Stomach (tissue), 9 donors: Measurements from ENCODE around the gene RPP30. TPM values are rescaled to one million over a fixed set of nuclear protein-coding genes. Genes with fewer than 3 reads are reported as not detected.

Experiments
- DNase-seq, 2 donors: peaks; one replicate each; pipeline versions ENCODE4 v3.0.0 to v3.0.0-alpha.2; 2013 to 2019
- H3K27ac ChIP-seq, 5 donors: fragments of 200-600 bp in 4 of 5; sonication (generic) in 4 of 5; one replicate each; pipeline ENCODE4 v1.5.1; 2013 to 2019; ENCODE audit warnings: mild to moderate bottlenecking in 1 of 5, moderate library complexity in 1 of 5
- H3K27me3 ChIP-seq, 3 donors: fragments of 200-600 bp; sonication (generic); one replicate each; pipeline ENCODE4 v1.5.1; 2017 to 2019; ENCODE audit warnings: mixed run types in 1 of 3
- H3K36me3 ChIP-seq, 4 donors: fragments of 200-600 bp; sonication (generic); 1 replicate in 3 of 4; 2 replicates in 1 of 4; pipeline ENCODE4 v1.5.1; 2016 to 2019
- H3K4me1 ChIP-seq, 4 donors: fragments of 200-600 bp; sonication (generic); one replicate each; pipeline ENCODE4 v1.5.1; 2016 to 2019
- H3K4me3 ChIP-seq, 4 donors: fragments of 200-600 bp; sonication (generic) in 3 of 4; one replicate each; pipeline ENCODE4 v1.5.1; 2016 to 2019; ENCODE audit warnings: mild to moderate bottlenecking in 1 of 4
- H3K9me3 ChIP-seq, 4 donors: fragments of 200-600 bp; sonication (generic); one replicate each; pipeline ENCODE4 v1.5.1; 2016 to 2019
- EP300 ChIP-seq: sonication (generic); formaldehyde crosslinking; IDR thresholded peaks from one replicate; pipeline ENCODE4 v1.6.1; 2017; ENCODE audit warnings: antibody characterized with exemption
- POLR2A ChIP-seq, 4 donors: fragments of 450-650 bp; IDR thresholded peaks; one replicate each; pipeline ENCODE4 v1.6.1; 2016; ENCODE audit warnings: antibody characterized with exemption in 4 of 4, control low read depth in 2 of 4, mild to moderate bottlenecking in 1 of 4, moderate library complexity in 1 of 4
- POLR2AphosphoS5 ChIP-seq, 3 donors: sonication (generic); formaldehyde crosslinking; IDR thresholded peaks; one replicate each; pipeline ENCODE4 v1.6.1; 2016; ENCODE audit warnings: antibody characterized with exemption in 3 of 3
- WGBS, 5 donors: extraction: QIAGEN DNeasy Blood & Tissue Kit in 3 of 5; methylation state at CpG; one replicate each; pipeline versions ENCODE4 v1.1.5 to v1.1.7; 2013 to 2018; 5-methylcytosine and 5-hydroxymethylcytosine counted together
- intact Hi-C: fragments of 100-400 bp; cut with DNase I; formaldehyde crosslinking; loops from one replicate; pipeline ENCODE4 v1.15.1; 2023; ENCODE audit warnings: low total_unique reads
- polyA plus RNA-seq, 3 donors: library from polyadenylated mRNA; stranded (reverse); fragments of 200-250 nt; gene quantifications; one replicate each; pipeline ENCODE4 v1.2.3, GENCODE V29; 2013
- total RNA-seq, 5 donors: library from RNA; depleted of rRNA; stranded (reverse); fragments of >200 nt; gene quantifications; one replicate each; pipeline versions ENCODE4 v1.1.0 to v1.2.3, GENCODE V29; 2014 to 2016
- TF ChIP-seq, protein P1 (sequence below), 7 experiments: fragments of 450-650 bp in 4 of 7; fragments of 200-600 bp in 3 of 7; sonication (generic) in 3 of 7; IDR thresholded peaks; one replicate each; pipeline ENCODE4 v1.5.1; 2016 to 2019; ENCODE audit warnings: antibody characterized with exemption in 7 of 7, control low read depth in 2 of 7, mild to moderate bottlenecking in 1 of 7
- donor health status: healthy with polysubstance abuse.
- donor health status: Bipolar disorder and iron deficiency.
- donor health status: healthy.

Gene RPP30
- total and polyA plus RNA-seq, 8 donors: 8.8 to 53.4 (median 24.1) TPM

DNA sequence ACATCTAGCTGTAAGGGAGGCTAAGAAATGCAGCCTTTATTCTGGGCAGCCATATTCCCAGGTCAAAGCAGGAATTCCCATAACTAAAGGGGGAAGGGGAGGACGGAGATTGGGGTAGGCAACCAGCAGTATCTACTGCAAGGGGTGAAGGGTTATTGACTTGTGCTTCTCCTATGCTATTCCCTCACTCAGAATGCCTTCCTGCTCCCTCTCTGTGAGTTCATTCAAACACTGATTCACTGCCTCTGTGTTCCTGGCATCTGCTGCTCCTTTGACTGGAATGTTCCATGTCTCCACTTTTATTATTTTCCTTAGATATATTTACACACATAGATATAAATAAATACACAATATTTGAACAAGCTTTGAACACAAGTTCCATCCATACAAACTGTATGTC lies 25.0 kb upstream of the RPP30 start:
- TF ChIP-seq POLR2AphosphoS5 (IDR thresholded peaks at IDR 0.05) (no peak), EP300 (no peak), POLR2A (IDR thresholded peaks at IDR 0.05) (no peak)
- TF ChIP-seq, protein P1, sequence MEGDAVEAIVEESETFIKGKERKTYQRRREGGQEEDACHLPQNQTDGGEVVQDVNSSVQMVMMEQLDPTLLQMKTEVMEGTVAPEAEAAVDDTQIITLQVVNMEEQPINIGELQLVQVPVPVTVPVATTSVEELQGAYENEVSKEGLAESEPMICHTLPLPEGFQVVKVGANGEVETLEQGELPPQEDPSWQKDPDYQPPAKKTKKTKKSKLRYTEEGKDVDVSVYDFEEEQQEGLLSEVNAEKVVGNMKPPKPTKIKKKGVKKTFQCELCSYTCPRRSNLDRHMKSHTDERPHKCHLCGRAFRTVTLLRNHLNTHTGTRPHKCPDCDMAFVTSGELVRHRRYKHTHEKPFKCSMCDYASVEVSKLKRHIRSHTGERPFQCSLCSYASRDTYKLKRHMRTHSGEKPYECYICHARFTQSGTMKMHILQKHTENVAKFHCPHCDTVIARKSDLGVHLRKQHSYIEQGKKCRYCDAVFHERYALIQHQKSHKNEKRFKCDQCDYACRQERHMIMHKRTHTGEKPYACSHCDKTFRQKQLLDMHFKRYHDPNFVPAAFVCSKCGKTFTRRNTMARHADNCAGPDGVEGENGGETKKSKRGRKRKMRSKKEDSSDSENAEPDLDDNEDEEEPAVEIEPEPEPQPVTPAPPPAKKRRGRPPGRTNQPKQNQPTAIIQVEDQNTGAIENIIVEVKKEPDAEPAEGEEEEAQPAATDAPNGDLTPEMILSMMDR (IDR thresholded peaks at IDR 0.05): no peak
- Histone ChIP-seq H3K4me3 (no peak overlapping the region), H3K9me3 (peaks cover 0 to 29% (median 20%) of the 10 kb centered on the region in 4 donors), H3K36me3 (no peaks in the 10 kb centered on the region), H3K27me3 (peaks cover 0 to 12% (median 3%) of the 10 kb centered on the region in 3 donors), H3K4me1 (no peaks in the 10 kb centered on the region), H3K27ac (no peak overlapping the region)
- no peak for DNase-seq
- WGBS, 5 donors: 33 to 94% (median 58%) methylated on average over 1 of the region's 1 CpG
- intact Hi-C loops: no loop called here

- Histone ChIP-seq H3K27me3 (peaks cover 0 to 7% (median 3%) of the 10 kb centered on the region in 3 donors), H3K36me3 (no peaks in the 10 kb centered on the region), H3K27ac (no peak overlapping the region), H3K4me1 (no peaks in the 10 kb centered on the region), H3K9me3 (peaks cover 0 to 26% (median 21%) of the 10 kb centered on the region in 4 donors), H3K4me3 (no peak overlapping the region)
- intact Hi-C loops: no loop called here
- TF ChIP-seq, protein P1 (IDR thresholded peaks at IDR 0.05): no peak
- TF ChIP-seq POLR2AphosphoS5 (IDR thresholded peaks at IDR 0.05) (no peak), POLR2A (IDR thresholded peaks at IDR 0.05) (no peak), EP300 (no peak)
- WGBS, 5 donors: 7 to 20% (median 18%) methylated on average over 1 of the region's 1 CpG
- peak in 1 of 2 donors; percentile 20 for DNase-seq
Observed at GRCh38 chr10:90847436-90847835, 24.3 kb upstream of the RPP30 start.

DNA sequence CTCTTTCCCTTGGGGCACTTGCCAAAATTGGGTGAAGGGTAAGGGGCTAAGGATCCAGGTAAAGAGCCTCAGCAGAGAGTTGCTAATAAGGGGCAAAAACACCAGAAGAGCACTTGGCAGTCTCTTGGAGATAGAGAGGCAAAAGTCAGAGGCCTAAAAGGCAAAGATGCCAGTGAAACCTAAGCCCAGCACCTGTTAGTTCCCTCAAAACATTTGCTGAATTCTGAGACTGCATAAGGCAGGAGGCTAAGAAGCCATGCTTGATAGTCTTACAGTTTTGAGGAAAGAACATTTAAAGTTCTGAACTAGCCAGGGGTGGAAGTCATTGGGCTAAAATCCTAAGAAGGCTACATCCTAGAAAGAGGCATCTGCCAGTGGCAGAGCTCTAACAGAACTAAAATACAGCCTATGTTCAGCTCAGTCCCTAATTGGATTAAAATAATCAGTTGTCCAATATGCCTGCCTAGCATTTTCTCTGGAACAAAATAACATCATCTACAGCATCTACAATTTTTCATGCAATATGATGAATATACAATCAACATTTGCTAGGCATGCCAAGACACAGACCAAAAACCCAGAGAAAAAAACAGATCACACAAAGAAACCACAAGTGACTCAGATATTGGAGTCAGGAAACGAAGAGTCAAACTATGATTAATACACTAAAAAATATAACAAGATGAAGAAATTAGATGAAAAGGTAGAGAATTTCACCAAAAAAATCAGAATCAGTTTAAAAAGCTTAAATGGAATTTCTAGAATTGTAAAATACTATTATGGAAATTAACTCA lies 21.6 kb upstream of the RPP30 start:
- no peaks in the 10 kb centered on the region for H3K36me3 ChIP-seq
- H3K27me3 ChIP-seq: peaks cover 0 to 15% (median 11%) of the 10 kb centered on the region in 3 donors
- no peak overlapping the region for H3K4me3 ChIP-seq
- intact Hi-C loops: no loop called here
- H3K9me3 ChIP-seq: peaks cover 0 to 24% (median 21%) of the 10 kb centered on the region in 4 donors
- WGBS, 5 donors: 58 to 81% (median 75%) methylated on average over 1 of the region's 1 CpG
- H3K4me1 ChIP-seq: no peaks in the 10 kb centered on the region
- no peak for DNase-seq
- H3K27ac ChIP-seq: no peak overlapping the region
- TF ChIP-seq POLR2A (IDR thresholded peaks at IDR 0.05) (no peak), EP300 (no peak)

DNA sequence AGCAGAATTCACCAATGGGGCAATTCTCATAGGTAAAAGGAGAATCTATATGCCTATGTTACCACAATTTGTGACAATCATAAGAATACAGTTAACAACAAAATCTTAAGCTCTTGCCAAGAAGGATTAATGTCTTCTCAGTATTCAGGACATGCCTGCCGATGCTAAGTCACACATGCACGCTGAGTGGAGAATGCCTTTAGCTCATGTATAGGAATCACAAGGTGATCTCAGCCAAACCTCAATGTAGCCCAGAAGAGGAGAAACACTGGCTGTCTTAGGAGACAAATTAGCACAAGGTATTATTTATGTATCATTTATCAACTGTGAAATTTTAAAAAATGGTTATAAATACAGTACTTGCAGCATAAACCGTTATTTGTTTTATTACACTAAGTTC lies 16.6 kb upstream of the RPP30 start:
- Histone ChIP-seq H3K9me3 (peaks cover 0 to 20% (median 16%) of the 10 kb centered on the region in 4 donors), H3K27me3 (peaks cover 0 to 48% (median 37%) of the 10 kb centered on the region in 3 donors), H3K27ac (no peak overlapping the region), H3K4me1 (peaks cover 8 to 22% (median 16%) of the 10 kb centered on the region in 4 donors), H3K36me3 (no peaks in the 10 kb centered on the region), H3K4me3 (no peak overlapping the region)
- intact Hi-C loops: no loop called here
- no peak for DNase-seq
- TF ChIP-seq, protein P1 (IDR thresholded peaks at IDR 0.05): no peak
- TF ChIP-seq POLR2AphosphoS5 (IDR thresholded peaks at IDR 0.05): no peak
- no peak for TF ChIP-seq POLR2A (IDR thresholded peaks at IDR 0.05)
- no peak for TF ChIP-seq EP300
- 66 to 85% (median 78%) methylated on average over 3 of the region's 3 CpGs for WGBS, 5 donors

GRCh38 chr10:90856261-90856660 lies 15.5 kb upstream of the RPP30 start:
- no peaks in the 10 kb centered on the region for H3K36me3 ChIP-seq
- peaks cover 0 to 48% (median 37%) of the 10 kb centered on the region in 3 donors for H3K27me3 ChIP-seq
- peaks cover 0 to 8% (median 6%) of the 10 kb centered on the region in 4 donors for H3K9me3 ChIP-seq
- 74 to 94% (median 87%) methylated on average over 3 of the region's 3 CpGs for WGBS, 5 donors
- intact Hi-C loops: no loop called here
- TF ChIP-seq EP300 (no peak), POLR2A (IDR thresholded peaks at IDR 0.05) (no peak)
- H3K4me3 ChIP-seq: peak overlapping the region in 3 of 4 donors; percentile 69 to 78 (median 72)
- peaks cover 8 to 22% (median 16%) of the 10 kb centered on the region in 4 donors for H3K4me1 ChIP-seq
- no peak for DNase-seq
- no peak overlapping the region for H3K27ac ChIP-seq
